ENCODE results near the gene NPPB.

The NPPB gene

GRCh38 chr1:11869104-11869503, 10.4 kb upstream of the NPPB start:
- H3K27me3 ChIP-seq = no peaks in the 10 kb centered on the region
- no peak for TF ChIP-seq Cebpa-rat (IDR thresholded peaks at IDR 0.05)

GRCh38 chr1:11868331-11868980, 9.7 kb upstream of the NPPB start:
- Histone ChIP-seq H3K4me2 (no peak overlapping the region), H3K27me3 (no peaks in the 10 kb centered on the region), H3K27ac (no peak overlapping the region), H3K9me3 (replicated peaks in 1 of 11) (no peaks in the 10 kb centered on the region), H3K4me1 (peaks cover 0 to 8% (median 0%) of the 10 kb centered on the region in 10 experiments; a peak in 3 of 20 replicates), H4K20me1 (no peaks in the 10 kb centered on the region), H3K36me3 (no peaks in the 10 kb centered on the region), H3K4me3 (no peak overlapping the region), H3K9ac (no peak overlapping the region)
- TF ChIP-seq Cebpa-rat (IDR thresholded peaks at IDR 0.05) = no peak

More at GRCh38 chr1:11869104-11869503, 10.4 kb upstream of the NPPB start:
- Histone ChIP-seq H3K27ac (no peak overlapping the region), H3K9me3 (replicated peaks in 1 of 11) (no peaks in the 10 kb centered on the region), H4K20me1 (no peaks in the 10 kb centered on the region), H3K4me1 (peaks cover 0 to 4% (median 0%) of the 10 kb centered on the region in 10 experiments; a peak in 2 of 20 replicates), H3K9ac (no peak overlapping the region), H3K4me2 (no peak overlapping the region), H3K36me3 (no peaks in the 10 kb centered on the region), H3K4me3 (no peak overlapping the region)

GRCh38 chr1:11862890-11863289, 4.1 kb upstream of the NPPB start:
- peak overlapping the region in 1 of 11 experiments; percentile 32; a peak in 1 of 22 replicates for H3K4me2 ChIP-seq
- H3K36me3 ChIP-seq = no peaks in the 10 kb centered on the region
- H3K27ac ChIP-seq = no peak overlapping the region
- H3K9ac ChIP-seq = no peak overlapping the region
- no peak for TF ChIP-seq Cebpa-rat (IDR thresholded peaks at IDR 0.05)
- H4K20me1 ChIP-seq = peaks cover 0 to 26% (median 0%) of the 10 kb centered on the region in 11 experiments; a peak in 5 of 22 replicates
- H3K9me3 ChIP-seq (replicated peaks in 1 of 11) = no peaks in the 10 kb centered on the region
- peaks cover 11 to 19% (median 14%) of the 10 kb centered on the region in 11 experiments for H3K27me3 ChIP-seq
- H3K4me3 ChIP-seq = no peak overlapping the region
- H3K4me1 ChIP-seq = peaks cover 0 to 18% (median 5%) of the 10 kb centered on the region in 10 experiments; a peak in 11 of 20 replicates

GRCh38 chr1:11860587-11860986, 1.8 kb upstream of the NPPB start:
- H3K4me2 ChIP-seq = no peak overlapping the region
- peaks cover 11 to 25% (median 15%) of the 10 kb centered on the region in 11 experiments for H3K27me3 ChIP-seq
- H3K9me3 ChIP-seq (replicated peaks in 1 of 11) = no peaks in the 10 kb centered on the region
- H3K4me1 ChIP-seq = peaks cover 6 to 36% (median 19%) of the 10 kb centered on the region in 10 experiments; a peak in 19 of 20 replicates
- H3K27ac ChIP-seq = no peak overlapping the region
- H3K9ac ChIP-seq = no peak overlapping the region
- H4K20me1 ChIP-seq = peaks cover 0 to 43% (median 4%) of the 10 kb centered on the region in 11 experiments; a peak in 6 of 22 replicates
- no peak overlapping the region for H3K4me3 ChIP-seq
- H3K36me3 ChIP-seq = no peaks in the 10 kb centered on the region
- no peak for TF ChIP-seq Cebpa-rat (IDR thresholded peaks at IDR 0.05)

- peaks cover 6 to 36% (median 19%) of the 10 kb centered on the region in 10 experiments; a peak in 19 of 20 replicates for H3K4me1 ChIP-seq
- no peak overlapping the region for H3K4me3 ChIP-seq
- no peaks in the 10 kb centered on the region for H3K9me3 ChIP-seq (replicated peaks in 1 of 11)
- no peak overlapping the region for H3K27ac ChIP-seq
- TF ChIP-seq Cebpa-rat (IDR thresholded peaks at IDR 0.05) = no peak
- H4K20me1 ChIP-seq = peaks cover 0 to 43% (median 4%) of the 10 kb centered on the region in 11 experiments; a peak in 6 of 22 replicates
- H3K36me3 ChIP-seq = no peaks in the 10 kb centered on the region
- no peak overlapping the region for H3K9ac ChIP-seq
- peaks cover 11 to 25% (median 15%) of the 10 kb centered on the region in 11 experiments for H3K27me3 ChIP-seq
- no peak overlapping the region for H3K4me2 ChIP-seq
These were observed 1.3 kb upstream of the NPPB start for GRCh38 chr1:11860083-11860482.

- Histone ChIP-seq H3K36me3 (no peaks in the 10 kb centered on the region), H4K20me1 (peaks cover 0 to 50% (median 4%) of the 10 kb centered on the region in 11 experiments; a peak in 6 of 22 replicates), H3K4me1 (peaks cover 6 to 36% (median 19%) of the 10 kb centered on the region in 10 experiments; a peak in 19 of 20 replicates), H3K27ac (no peak overlapping the region), H3K4me3 (no peak overlapping the region), H3K27me3 (peaks cover 11 to 25% (median 15%) of the 10 kb centered on the region in 11 experiments), H3K9me3 (replicated peaks in 1 of 11) (no peaks in the 10 kb centered on the region), H3K9ac (no peak overlapping the region), H3K4me2 (peak overlapping the region; percentile 24 to 50 (median 34); a peak in 13 of 22 replicates)
- TF ChIP-seq Cebpa-rat (IDR thresholded peaks at IDR 0.05) = no peak
These were observed 475 bp upstream of the NPPB start for GRCh38 chr1:11858968-11859871.

- Histone ChIP-seq H4K20me1 (peaks cover 0 to 51% (median 4%) of the 10 kb centered on the region in 11 experiments; a peak in 6 of 22 replicates), H3K4me2 (peak overlapping the region in 7 of 11 experiments; percentile 49 to 80 (median 74); a peak in 9 of 22 replicates), H3K9ac (no peak overlapping the region), H3K36me3 (no peaks in the 10 kb centered on the region), H3K9me3 (replicated peaks in 1 of 11) (no peaks in the 10 kb centered on the region), H3K27me3 (peaks cover 11 to 25% (median 15%) of the 10 kb centered on the region in 11 experiments), H3K4me1 (peaks cover 6 to 33% (median 19%) of the 10 kb centered on the region in 10 experiments; a peak in 19 of 20 replicates), H3K27ac (no peak overlapping the region), H3K4me3 (no peak overlapping the region)
- TF ChIP-seq Cebpa-rat (IDR thresholded peaks at IDR 0.05) = no peak
These were observed 587 bp downstream of the NPPB start for GRCh38 chr1:11858158-11858557.

- Histone ChIP-seq H3K36me3 (no peaks in the 10 kb centered on the region), H3K4me3 (no peak overlapping the region), H3K4me1 (peaks cover 0 to 41% (median 25%) of the 10 kb centered on the region in 10 experiments; a peak in 16 of 20 replicates), H3K27me3 (peaks cover 11 to 25% (median 15%) of the 10 kb centered on the region in 11 experiments), H3K9ac (no peak overlapping the region), H4K20me1 (peaks cover 0 to 46% (median 4%) of the 10 kb centered on the region in 11 experiments; a peak in 6 of 22 replicates), H3K4me2 (peak overlapping the region in 9 of 11 experiments; percentile 9 to 80 (median 60); a peak in 17 of 22 replicates), H3K9me3 (replicated peaks in 1 of 11) (no peaks in the 10 kb centered on the region), H3K27ac (no peak overlapping the region)
- TF ChIP-seq Cebpa-rat (IDR thresholded peaks at IDR 0.05) = no peak
These were observed 1.4 kb downstream of the NPPB start for GRCh38 chr1:11857164-11857851.
